Esophagus (tissue), 2 donors: Measurements from ENCODE around the gene FILIP1. TPM values are rescaled to one million over a fixed set of nuclear protein-coding genes. Genes with fewer than 3 reads are reported as not detected.

Experiments
- H3K27ac ChIP-seq, 2 donors: one replicate each; pipeline ENCODE4 v1.5.1; 2013; ENCODE audit warnings: low read depth in 2 of 2, mild to moderate bottlenecking in 2 of 2, inconsistent platforms in 1 of 2, low read length in 1 of 2, moderate library complexity in 1 of 2
- H3K27me3 ChIP-seq, 2 donors: one replicate each; pipeline ENCODE4 v1.6.1; 2013; ENCODE audit warnings: low read length in 2 of 2, control low read depth in 1 of 2, mild to moderate bottlenecking in 1 of 2; ENCODE audit not compliant: insufficient read depth in 2 of 2, control insufficient read depth in 1 of 2
- H3K36me3 ChIP-seq, 2 donors: one replicate each; pipeline ENCODE4 v1.6.1; 2013; ENCODE audit warnings: low read length in 1 of 2; ENCODE audit not compliant: control insufficient read depth in 2 of 2, insufficient read depth in 2 of 2
- H3K4me1 ChIP-seq, 2 donors: one replicate each; pipeline ENCODE4 v1.6.1; 2013; ENCODE audit warnings: low read length in 1 of 2; ENCODE audit not compliant: control insufficient read depth in 2 of 2, insufficient read depth in 2 of 2
- H3K4me3 ChIP-seq, 2 donors: one replicate each; pipeline ENCODE4 v1.5.1; 2013; ENCODE audit warnings: low read length in 2 of 2, mild to moderate bottlenecking in 2 of 2, low read depth in 1 of 2, moderate library complexity in 1 of 2
- H3K9me3 ChIP-seq, 2 donors: one replicate each; pipeline ENCODE4 v1.6.1; 2013; ENCODE audit warnings: mild to moderate bottlenecking in 2 of 2, low read depth in 1 of 2, low read length in 1 of 2, moderate library complexity in 1 of 2; ENCODE audit not compliant: control insufficient read depth in 2 of 2, insufficient read depth in 1 of 2
- WGBS, 2 donors: extraction: QIAGEN DNeasy Blood & Tissue Kit; methylation state at CpG; one replicate each; pipeline ENCODE4 v1.1.7; 2013; 5-methylcytosine and 5-hydroxymethylcytosine counted together
- polyA plus RNA-seq, 2 donors: library from polyadenylated mRNA; stranded (reverse); fragments of 200-250 nt; gene quantifications; one replicate each; pipeline ENCODE4 v1.2.3, GENCODE V29; 2013
- donor health status: healthy with polysubstance abuse.
- donor health status: Bipolar disorder and iron deficiency.

The FILIP1 gene
- polyA plus RNA-seq, 2 donors = 0.84 to 1.6 TPM

DNA sequence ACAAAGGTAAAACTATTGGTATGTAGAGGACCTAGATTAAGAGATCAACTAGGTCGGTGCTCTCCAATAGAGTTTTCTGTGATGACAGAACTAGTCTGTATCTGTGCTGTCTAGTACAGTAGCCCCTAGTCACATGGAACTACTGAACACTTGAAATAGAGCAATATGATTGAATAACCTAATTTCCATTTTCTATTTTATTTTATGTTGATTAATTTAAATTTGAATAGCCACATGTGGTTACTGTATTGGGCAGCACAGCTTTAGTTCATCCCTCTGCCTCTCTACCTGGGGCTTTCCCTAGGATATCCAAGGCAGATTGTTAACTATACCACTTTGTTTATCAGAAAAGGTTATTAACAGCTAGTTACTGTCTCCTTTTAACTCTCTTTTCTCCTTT is 27.0 kb downstream of the FILIP1 start:
- H3K36me3 ChIP-seq = no peaks in the 10 kb centered on the region
- 94 to 95% methylated on average over 1 of the region's 1 CpG for WGBS, 2 donors
- H3K4me1 ChIP-seq = no peaks in the 10 kb centered on the region
- H3K4me3 ChIP-seq = no peak overlapping the region
- H3K9me3 ChIP-seq = no peaks in the 10 kb centered on the region
- no peak overlapping the region for H3K27ac ChIP-seq
- no peaks in the 10 kb centered on the region for H3K27me3 ChIP-seq

- Histone ChIP-seq H3K4me1 (no peaks in the 10 kb centered on the region), H3K9me3 (no peaks in the 10 kb centered on the region), H3K27ac (no peak overlapping the region), H3K36me3 (no peaks in the 10 kb centered on the region), H3K4me3 (no peak overlapping the region), H3K27me3 (no peaks in the 10 kb centered on the region)
- WGBS, 2 donors = 28 to 55% methylated on average over 1 of the region's 1 CpG
Observed at GRCh38 chr6:75463908-75464307, 29.7 kb downstream of the FILIP1 start.

DNA sequence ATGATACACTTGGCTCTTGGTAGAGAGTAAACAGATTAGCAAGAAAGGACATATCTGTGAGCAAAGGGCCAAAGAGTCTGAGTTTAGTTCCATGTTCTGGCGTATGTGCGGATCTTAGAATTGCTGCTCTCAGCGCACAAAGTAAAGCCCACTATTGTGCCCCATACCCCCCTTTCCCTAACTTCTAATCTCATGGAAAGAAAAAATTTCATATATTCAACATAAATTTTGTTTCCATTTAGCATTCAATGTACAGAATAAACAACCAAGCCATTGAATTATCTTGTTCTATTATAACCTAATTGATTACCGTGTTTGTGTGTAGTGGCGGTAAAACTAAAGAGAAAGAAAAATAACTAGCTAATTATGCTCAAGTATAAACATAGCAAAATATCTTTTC is 30.5 kb downstream of the FILIP1 start:
- H3K27ac ChIP-seq = no peak overlapping the region
- no peaks in the 10 kb centered on the region for H3K4me1 ChIP-seq
- no peak overlapping the region for H3K4me3 ChIP-seq
- H3K27me3 ChIP-seq = no peaks in the 10 kb centered on the region
- no peaks in the 10 kb centered on the region for H3K36me3 ChIP-seq
- WGBS, 2 donors = 85 to 87% methylated on average over 5 of the region's 5 CpGs
- H3K9me3 ChIP-seq = no peaks in the 10 kb centered on the region

DNA sequence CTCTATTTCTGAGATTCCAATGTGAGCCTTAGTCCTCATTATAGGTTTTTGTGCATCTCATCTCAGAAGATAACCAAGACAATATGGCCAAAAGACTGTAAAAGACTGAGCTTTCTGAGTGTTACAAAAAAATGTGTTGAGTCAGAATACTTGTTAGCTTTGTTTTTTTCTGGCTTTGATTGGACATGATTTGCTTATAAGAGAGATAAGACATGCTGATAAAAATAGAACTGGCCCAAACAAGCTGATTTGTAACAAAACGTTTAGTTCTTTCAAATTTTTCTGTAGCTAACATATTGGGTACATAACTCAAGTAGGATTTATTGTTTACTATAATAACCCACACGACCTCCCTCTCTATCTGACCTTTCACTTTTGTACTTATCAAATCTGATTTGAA is 32.9 kb downstream of the FILIP1 start:
- H3K4me3 ChIP-seq = no peak overlapping the region

DNA sequence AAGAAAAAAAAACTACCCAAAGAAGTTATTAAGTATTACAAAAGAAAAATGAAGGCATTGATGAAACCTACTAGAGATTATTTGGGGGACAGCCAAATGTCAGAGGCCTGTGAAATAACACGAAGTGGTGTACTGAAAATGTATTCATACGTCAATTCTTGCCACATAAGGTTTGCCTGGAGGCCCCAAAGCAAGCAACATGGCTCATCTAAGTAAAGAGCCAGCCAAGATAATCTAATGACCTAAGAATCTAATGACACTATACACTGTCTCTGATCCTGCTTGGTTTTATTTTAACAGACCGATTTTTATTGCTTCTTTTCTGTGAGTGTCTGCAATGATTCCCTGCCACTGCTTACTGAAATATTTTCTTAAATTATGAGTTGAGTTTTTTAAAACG is 34.7 kb downstream of the FILIP1 start:
- H3K36me3 ChIP-seq = no peaks in the 10 kb centered on the region
- H3K27ac ChIP-seq = no peak overlapping the region
- H3K4me1 ChIP-seq = no peaks in the 10 kb centered on the region
- no peak overlapping the region for H3K4me3 ChIP-seq
- 37 to 54% methylated on average over 4 of the region's 4 CpGs for WGBS, 2 donors
- H3K9me3 ChIP-seq = no peaks in the 10 kb centered on the region
- H3K27me3 ChIP-seq = no peaks in the 10 kb centered on the region

More for the DNA sequence above, 32.9 kb downstream of the FILIP1 start:
- H3K36me3 ChIP-seq = no peaks in the 10 kb centered on the region
- no peaks in the 10 kb centered on the region for H3K4me1 ChIP-seq
- no peaks in the 10 kb centered on the region for H3K27me3 ChIP-seq
- no peak overlapping the region for H3K27ac ChIP-seq
- H3K9me3 ChIP-seq = no peaks in the 10 kb centered on the region
- 26 to 42% methylated on average over 2 of the region's 2 CpGs for WGBS, 2 donors

GRCh38 chr6:75450903-75451302 is 42.7 kb downstream of the FILIP1 start:
- H3K9me3 ChIP-seq = no peaks in the 10 kb centered on the region
- WGBS, 2 donors = 94 to 98% methylated on average over 3 of the region's 3 CpGs
- no peak overlapping the region for H3K4me3 ChIP-seq
- no peaks in the 10 kb centered on the region for H3K27me3 ChIP-seq
- no peaks in the 10 kb centered on the region for H3K36me3 ChIP-seq
- no peaks in the 10 kb centered on the region for H3K4me1 ChIP-seq
- H3K27ac ChIP-seq = no peak overlapping the region

GRCh38 chr6:75449630-75450206 is 43.9 kb downstream of the FILIP1 start:
- no peak overlapping the region for H3K4me3 ChIP-seq
- 91 to 92% methylated on average over 5 of the region's 5 CpGs for WGBS, 2 donors
- no peaks in the 10 kb centered on the region for H3K9me3 ChIP-seq
- H3K36me3 ChIP-seq = no peaks in the 10 kb centered on the region
- no peak overlapping the region for H3K27ac ChIP-seq
- no peaks in the 10 kb centered on the region for H3K4me1 ChIP-seq
- H3K27me3 ChIP-seq = no peaks in the 10 kb centered on the region

GRCh38 chr6:75446241-75446880 is 47.2 kb downstream of the FILIP1 start:
- 36 to 57% methylated on average over 4 of the region's 4 CpGs for WGBS, 2 donors
- Histone ChIP-seq H3K27me3 (no peaks in the 10 kb centered on the region), H3K4me1 (no peaks in the 10 kb centered on the region), H3K9me3 (no peaks in the 10 kb centered on the region), H3K27ac (no peak overlapping the region), H3K36me3 (no peaks in the 10 kb centered on the region), H3K4me3 (no peak overlapping the region)

DNA sequence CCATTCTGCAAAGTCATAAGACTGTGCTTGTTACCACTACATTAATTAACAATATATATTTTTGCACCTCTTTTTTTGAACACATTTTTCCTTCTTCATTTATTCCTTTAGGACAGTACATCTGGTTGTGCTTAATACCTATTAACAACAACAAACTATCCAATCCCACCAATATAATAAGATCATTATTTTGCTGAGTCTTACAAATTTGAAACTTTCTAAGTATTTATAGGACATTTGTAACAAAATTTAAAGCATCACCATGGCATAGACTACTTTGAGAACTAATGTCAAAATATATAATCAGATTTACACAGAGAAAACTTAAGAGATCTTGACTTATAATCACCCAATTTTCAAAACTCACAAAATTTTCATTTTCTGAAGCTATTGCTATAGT is 47.9 kb downstream of the FILIP1 start:
- no peaks in the 10 kb centered on the region for H3K36me3 ChIP-seq
- no peaks in the 10 kb centered on the region for H3K27me3 ChIP-seq
- no peak overlapping the region for H3K27ac ChIP-seq
- no peak overlapping the region for H3K4me3 ChIP-seq
- H3K9me3 ChIP-seq = no peaks in the 10 kb centered on the region
- no peaks in the 10 kb centered on the region for H3K4me1 ChIP-seq

DNA sequence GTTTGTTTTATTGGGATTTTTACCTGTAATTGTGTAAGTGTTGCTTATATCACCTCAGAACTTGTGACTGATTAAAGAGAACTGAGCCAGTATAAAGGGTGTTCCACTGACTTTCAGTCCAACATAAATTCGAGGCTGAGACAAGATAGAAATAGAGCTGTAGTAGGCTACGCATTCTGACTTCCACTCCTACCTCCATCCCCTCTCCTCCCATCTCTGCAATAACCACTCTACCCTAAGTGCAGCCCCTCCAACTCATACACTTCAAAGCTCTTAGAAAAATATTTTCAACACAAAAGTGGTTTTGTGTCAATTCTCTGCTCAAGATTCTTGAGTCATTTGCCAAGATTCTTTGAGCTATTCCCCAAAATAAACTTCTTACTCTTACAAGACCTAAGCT is 48.7 kb downstream of the FILIP1 start:
- no peaks in the 10 kb centered on the region for H3K27me3 ChIP-seq
- no peak overlapping the region for H3K27ac ChIP-seq
- H3K9me3 ChIP-seq = no peaks in the 10 kb centered on the region
- 70 to 74% methylated on average over 2 of the region's 2 CpGs for WGBS, 2 donors
- no peaks in the 10 kb centered on the region for H3K36me3 ChIP-seq
- H3K4me3 ChIP-seq = no peak overlapping the region
- no peaks in the 10 kb centered on the region for H3K4me1 ChIP-seq
